ENCODE measurements around the gene BUB1B.

DNA sequence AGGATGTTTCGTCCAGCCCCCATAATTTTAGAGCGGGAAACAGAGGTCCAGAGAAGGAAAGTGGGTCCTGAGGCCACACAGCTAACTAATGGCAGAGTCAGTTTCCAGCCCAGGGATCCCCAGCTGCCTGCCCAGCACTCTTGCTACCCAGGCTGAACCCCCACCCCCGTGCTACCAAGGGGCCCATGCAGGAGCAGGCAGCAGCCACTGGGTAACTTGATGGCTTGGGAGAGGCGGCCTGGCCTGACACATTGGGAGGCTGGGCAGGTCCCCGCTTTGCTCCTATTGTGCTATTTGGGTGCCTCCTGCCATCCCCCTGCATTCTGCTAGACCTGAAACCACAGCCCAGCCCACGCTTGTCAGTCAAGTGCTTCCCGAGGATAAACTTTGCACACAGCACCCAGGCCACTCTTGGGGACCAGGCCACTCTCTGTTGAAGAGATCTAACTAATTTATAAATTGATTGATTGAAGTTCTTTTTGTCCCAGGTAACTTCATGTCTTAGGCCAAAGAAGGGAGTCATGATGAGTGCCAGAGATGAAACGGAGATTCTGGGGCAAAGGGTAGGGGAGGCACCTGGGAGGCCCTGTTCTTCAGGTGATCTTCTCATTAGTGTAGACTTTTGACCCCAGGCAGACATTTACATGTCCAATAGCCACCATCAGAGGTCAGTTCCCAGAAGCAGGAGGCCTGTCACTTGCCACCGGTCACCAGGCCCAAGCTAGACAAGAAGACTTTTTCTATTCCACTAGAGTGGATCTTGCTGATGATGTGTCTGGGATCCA is 85.0 kb downstream of the BUB1B start:
- TF ChIP-seq, protein P1, sequence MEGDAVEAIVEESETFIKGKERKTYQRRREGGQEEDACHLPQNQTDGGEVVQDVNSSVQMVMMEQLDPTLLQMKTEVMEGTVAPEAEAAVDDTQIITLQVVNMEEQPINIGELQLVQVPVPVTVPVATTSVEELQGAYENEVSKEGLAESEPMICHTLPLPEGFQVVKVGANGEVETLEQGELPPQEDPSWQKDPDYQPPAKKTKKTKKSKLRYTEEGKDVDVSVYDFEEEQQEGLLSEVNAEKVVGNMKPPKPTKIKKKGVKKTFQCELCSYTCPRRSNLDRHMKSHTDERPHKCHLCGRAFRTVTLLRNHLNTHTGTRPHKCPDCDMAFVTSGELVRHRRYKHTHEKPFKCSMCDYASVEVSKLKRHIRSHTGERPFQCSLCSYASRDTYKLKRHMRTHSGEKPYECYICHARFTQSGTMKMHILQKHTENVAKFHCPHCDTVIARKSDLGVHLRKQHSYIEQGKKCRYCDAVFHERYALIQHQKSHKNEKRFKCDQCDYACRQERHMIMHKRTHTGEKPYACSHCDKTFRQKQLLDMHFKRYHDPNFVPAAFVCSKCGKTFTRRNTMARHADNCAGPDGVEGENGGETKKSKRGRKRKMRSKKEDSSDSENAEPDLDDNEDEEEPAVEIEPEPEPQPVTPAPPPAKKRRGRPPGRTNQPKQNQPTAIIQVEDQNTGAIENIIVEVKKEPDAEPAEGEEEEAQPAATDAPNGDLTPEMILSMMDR (optimal IDR thresholded peaks at IDR 0.05 in 1 of 3, IDR thresholded peaks at IDR 0.05 in 1 of 3, conservative IDR thresholded peaks at IDR 0.05 in 1 of 3; ENCODE audit: extremely low read depth in 1 of 3, insufficient read depth in 2 of 3, low read length in 3 of 3): no peak
- TF ChIP-seq EZH2 (IDR thresholded peaks at IDR 0.05; ENCODE audit: low read length): no peak

Measured in keratinocyte (primary cell).